ENCODE data around the gene ARL2BP.
"Not testable (repeated sequence)": the region's sequence is repeated elsewhere in the genome, so short reads cannot be mapped to it uniquely, and the experiment has no call there.

The ARL2BP gene

DNA sequence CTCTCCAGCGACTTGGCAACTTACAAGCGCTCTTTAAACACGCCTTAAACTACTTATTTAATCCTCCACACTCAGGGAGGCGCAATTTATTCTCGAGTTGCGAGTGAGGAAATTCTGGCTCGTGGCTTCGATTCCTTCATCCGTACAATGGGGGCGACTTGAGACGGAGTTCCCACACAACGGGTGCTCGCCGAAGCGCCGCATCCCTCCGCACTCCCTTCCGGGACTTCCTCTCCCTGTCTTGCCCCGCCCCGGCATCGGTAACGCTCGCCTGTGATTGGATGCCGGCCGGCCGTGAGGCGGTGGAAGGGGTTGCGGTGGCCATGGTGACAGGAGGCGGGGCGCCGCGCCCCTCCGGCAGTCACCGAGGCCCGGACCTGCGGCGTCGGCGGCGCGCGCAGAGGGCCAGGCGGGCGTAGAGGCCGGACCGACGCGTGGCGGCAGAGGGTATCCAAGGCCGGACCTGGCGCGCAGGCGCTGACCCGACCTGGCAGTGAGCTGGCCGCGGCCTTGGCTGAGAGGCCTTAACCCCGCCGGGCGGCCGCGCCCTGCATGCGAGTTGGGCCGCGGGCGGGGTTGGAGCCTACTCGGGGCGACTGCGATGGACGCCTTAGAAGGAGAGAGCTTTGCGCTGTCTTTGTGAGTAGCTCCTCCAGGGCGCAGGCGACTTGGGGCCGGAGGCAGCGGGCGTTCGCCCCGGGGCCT lies at the start of gene ARL2BP:
TSS of gene ARL2BP (plus strand) at position 493 of the 705 bp plus-strand sequence. CDS start at position 602, 109 bp downstream.
- peak; percentile 95 to 97 (median 95) for DNase-seq (ENCODE audit: low read depth in 3 of 3)

DNA sequence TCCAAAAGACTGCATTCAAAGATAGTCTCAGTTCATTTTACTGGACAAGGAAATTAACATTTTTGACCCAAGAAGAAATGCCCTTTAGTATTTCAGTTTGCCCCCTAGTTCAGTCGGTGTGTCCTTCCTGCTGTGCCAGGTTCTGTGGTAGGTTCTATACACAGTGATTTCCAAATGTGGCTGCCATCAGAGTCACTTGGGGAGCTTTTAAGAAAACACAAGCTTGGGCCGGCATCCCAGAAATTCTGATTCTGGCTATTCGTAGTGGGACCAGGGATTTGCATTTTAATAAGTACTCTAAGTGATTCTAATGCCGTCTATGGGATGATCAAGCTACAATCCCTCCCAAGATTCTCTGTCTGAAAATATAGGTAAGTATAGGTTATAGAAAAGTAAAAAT lies 48.8 kb upstream of the ARL2BP start:
- no peak for DNase-seq (ENCODE audit: low read depth in 3 of 3)

DNA sequence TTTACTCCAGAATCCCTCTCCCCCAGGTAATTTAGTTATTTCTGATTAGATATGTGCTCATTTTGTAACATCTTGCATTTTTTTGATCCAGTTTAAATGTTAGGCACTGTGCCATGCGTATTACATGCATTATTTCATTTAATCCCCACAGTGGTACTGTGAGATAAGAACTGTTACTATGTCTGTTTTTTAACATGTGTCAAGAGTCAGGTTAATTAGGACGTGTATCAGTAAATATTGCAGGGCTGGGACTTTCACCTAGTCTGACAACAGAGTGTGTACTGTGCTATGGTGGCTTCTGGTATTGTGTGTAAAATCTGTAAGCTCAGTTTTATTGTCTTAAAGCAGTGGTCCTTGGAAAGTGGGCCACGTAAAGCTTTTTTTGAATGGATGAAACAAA lies 48.3 kb upstream of the ARL2BP start:
- no peak for DNase-seq (ENCODE audit: low read depth in 3 of 3)

DNA sequence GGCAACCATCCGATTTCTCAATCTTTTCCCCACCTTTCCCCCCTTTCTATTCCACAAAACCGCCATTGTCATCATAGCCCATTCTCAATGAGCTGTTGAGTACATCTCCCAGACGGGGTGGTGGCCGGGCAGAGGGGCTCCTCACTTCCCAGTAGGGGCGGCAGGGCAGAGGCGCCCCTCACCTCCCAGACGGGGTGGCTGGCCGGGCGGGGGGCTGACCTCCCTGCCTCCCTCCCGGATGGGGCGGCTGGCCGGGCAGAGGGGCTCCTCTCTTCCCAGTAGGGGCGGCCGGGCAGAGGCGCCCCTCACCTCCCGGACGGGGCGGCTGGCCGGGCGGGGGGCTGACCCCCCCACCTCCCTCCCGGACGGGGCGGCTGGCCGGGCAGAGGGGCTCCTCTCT lies 44.7 kb upstream of the ARL2BP start:
- DNase-seq (ENCODE audit: low read depth in 3 of 3), result not testable (repeated sequence)

DNA sequence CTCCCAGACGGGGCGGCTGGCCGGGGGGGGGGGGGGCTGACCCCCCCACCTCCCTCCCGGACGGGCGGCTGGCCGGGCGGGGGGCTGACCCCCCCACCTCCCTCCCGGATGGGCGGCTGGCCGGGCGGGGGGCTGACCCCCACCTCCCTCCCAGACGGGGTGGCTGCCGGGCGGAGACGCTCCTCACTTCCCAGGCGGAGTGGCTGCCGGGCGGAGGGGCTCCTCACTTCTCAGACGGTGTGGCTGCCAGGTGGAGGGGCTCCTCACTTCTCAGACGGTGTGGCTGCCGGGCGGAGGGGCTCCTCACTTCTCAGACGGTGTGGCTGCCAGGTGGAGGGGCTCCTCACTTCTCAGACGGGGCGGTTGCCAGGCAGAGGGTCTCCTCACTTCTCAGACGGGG lies 44.1 kb upstream of the ARL2BP start:
- not testable (repeated sequence) for DNase-seq (ENCODE audit: low read depth in 3 of 3)

DNA sequence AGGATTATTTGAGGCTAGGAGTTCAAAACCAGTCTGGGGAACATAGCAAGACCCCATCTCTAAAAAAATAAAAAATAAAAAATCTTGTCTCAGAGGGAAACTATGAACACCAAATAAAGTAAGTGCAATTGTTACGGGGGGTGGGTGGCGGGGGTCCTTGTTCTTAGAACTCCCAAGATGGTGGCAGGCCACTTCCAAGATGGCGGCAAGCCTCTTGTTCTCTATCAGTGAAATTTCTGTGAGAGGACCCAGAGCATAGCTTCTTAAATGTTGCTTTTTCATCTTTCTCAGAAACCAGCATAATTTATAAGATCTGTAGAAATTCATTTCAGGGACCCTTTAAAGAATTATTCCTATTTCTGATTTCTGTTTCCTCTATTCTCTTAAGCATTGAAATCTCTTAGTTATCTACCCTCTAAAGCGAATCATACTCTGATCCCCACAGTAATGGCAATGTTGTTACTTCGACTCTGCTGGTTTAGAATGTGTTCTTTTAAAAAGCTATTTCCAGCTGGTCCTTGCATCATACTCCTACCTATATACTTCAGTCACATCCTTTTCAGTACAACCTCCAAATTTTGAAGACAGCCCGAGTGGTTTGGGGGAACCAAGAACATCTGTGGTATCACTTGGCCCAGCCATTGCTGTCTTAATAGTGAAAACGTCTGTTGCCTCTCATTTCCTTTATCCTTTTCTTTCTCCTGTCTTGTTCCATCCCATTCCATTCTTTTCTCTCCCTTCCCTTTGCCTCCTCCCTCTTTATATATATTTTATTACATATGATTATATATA lies 42.8 kb upstream of the ARL2BP start:
- DNase-seq (ENCODE audit: low read depth in 3 of 3), result no peak

DNA sequence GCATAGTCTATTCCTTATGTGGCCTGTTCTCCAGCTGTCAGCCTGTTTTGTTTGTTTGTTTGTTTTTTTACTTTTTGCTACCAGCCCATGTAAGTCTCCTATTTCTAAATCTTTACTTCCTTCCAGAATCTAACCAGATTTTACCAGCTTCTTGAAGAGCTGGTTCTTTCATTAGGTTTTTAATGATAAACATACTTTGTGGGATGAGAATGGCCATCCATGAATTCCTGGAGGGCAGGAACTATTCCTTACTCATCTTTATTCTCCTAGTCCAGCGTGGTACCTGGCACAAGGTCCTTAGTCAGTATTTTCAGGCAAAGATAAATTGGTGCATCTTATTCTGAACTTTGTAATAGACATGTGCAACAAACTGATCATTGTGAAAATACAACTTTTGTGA lies 41.6 kb upstream of the ARL2BP start:
- no peak for DNase-seq (ENCODE audit: low read depth in 3 of 3)

DNA sequence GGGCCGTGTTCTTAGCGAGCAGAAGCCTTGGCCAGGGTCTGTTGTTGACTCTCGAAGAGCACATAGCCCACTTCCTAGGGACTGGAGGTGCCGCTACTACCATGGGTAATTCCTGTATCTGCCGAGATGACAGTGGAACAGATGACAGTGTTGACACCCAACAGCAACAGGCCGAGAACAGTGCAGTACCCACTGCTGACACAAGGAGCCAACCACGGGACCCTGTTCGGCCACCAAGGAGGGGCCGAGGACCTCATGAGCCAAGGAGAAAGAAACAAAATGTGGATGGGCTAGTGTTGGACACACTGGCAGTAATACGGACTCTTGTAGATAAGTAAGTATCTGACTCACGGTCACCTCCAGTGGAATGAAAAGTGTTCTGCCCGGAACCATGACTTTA lies 40.4 kb upstream of the ARL2BP start:
- no peak for DNase-seq (ENCODE audit: low read depth in 3 of 3)

DNA sequence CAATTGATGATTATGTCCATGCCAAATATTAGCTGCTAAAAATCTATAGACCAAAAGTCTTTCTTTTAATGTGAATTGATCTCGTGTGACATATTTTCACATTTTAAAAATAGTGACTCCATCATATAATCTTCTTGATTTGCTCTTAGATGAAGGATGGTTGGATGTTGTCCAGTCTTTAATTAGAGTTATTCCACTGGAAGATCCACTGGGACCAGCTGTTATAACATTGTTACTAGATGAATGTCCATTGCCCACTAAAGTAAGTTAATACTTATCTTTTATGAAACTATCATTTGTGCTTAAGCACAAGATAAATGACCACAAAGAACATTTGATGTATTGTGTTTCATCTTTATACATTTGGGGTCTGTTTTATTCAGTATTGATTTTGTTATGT lies 36.1 kb upstream of the ARL2BP start:
- no peak for DNase-seq (ENCODE audit: low read depth in 3 of 3)

DNA sequence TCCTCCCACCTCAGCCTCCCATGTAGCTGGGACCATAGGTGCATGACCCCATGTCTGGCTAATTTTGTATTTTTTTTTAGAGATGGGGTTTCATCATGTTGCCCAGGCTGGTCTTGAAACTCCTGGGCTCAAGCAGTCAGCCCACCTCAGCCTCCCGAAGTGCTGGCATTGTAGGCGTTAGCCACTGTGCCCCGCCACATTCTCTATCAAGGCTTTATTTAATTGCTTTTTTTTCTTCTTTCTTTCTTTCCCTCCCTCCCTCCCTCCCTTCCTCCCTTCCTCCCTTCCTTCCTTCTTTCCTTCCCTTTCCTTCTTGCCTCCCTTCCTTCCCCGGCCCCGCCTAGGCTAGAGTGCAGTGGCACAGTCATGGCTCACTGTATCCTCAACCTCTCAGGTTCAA lies 35.3 kb upstream of the ARL2BP start:
- DNase-seq (ENCODE audit: low read depth in 3 of 3), result no peak

DNA sequence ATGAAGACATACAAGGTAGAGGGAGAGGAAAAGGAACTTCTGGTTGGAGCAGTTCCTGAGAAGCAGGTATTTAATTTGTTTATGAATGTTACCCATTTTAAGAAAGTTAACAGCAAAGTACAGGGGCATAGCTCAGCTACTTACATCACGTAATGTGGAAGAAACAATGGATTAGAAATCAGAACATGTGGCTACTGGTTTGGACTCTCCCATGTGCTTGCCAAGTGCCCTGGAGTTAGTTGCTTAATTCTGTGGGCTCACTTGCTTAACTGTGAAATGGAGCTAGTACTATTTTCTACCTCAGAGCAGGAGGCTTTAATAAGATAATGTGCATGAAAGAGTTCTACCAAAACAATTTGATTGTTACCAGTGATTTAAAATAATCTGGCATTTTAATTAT lies 31.6 kb upstream of the ARL2BP start:
- no peak for DNase-seq (ENCODE audit: low read depth in 3 of 3)

DNA sequence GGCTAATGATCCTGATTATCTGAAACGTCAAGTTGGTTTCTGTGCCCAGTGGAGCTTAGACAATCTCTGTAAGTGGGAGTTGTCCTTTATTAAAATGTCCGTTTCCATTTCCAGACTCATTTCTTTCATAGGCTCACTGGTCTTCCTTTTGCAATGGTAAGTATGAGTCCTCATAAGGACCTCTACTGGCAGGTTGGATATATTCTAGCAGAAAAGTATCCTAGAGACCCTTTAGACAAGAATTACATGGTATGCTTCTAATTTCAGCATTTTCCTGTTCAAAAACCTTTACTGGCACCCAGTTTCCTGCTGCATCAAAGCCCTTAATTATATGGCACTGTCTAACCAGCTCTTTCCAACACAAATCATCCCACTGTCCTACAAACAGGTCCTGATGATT lies 28.1 kb upstream of the ARL2BP start:
- no peak for DNase-seq (ENCODE audit: low read depth in 3 of 3)

DNA sequence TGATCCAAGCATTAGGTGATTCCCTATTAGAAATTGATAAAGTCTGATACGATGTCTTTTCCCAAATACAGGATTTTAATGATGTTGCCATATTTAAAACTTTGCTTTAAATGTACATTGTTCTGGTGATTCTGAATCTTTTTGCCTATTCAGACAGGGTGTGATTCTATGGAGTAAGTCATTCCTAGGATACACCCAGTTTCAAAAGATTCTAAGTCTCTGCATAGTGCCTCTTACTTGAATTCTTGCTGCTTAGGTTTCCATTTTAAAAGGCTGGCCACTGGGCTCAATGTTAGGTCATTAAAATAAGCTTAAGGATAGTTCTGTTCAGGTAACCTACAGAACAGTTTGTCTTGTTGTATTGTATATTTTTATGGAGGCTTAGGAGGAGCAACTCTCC lies 22.0 kb upstream of the ARL2BP start:
- no peak for DNase-seq (ENCODE audit: low read depth in 3 of 3)

DNA sequence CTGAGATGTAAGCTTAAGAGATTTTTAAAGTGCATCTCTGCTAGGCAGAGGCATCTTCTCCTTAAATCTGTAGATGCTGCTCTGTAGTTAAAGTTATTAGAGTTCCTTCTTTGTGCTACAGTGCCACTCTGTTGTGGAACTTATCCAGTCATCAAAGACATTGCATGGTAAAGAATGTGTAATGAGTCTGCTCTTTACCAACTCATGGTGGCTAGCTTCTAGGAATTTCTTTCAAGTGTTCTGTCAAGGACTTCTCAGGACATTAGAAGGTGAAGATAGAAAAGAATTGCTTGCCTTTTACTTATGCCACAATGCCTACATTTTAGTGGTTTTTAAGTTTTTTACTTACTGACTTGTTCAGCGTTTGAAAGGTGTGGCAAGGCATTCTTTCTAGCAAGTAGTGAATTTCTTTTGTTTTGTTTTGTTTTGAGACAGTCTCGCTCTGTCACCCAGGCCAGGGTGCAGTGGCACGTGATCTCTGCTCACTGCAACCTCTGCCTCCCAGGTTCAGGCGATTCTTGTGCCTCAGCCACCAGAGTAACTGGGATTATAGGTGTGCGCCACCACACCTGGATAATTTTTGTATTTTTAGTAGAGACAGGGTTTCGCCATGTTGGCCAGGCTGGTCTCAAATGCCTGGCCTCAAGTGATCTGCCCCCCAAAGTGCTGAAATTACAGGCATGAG lies 20.3 kb upstream of the ARL2BP start:
- DNase-seq (ENCODE audit: low read depth in 3 of 3), result no peak

DNA sequence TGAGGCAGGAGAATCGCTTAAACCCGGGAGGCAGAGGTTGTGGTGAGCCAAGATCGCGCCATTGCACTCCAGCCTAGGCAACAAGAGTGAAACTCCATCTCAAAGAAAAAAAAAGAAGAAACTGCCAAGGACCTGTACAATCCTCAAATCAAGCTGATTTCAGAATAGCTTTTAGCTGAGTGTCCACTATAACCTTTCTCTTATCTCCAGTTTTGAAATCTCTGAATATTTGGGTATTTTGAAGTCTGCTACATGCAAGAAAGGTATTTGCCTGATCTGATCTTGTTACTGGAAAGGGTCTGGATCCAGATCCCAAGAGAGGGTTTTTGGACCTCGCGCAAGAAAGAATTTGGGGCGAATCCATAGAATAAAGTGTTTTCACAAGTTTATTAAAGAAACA lies 19.1 kb upstream of the ARL2BP start:
- no peak for DNase-seq (ENCODE audit: low read depth in 3 of 3)

DNA sequence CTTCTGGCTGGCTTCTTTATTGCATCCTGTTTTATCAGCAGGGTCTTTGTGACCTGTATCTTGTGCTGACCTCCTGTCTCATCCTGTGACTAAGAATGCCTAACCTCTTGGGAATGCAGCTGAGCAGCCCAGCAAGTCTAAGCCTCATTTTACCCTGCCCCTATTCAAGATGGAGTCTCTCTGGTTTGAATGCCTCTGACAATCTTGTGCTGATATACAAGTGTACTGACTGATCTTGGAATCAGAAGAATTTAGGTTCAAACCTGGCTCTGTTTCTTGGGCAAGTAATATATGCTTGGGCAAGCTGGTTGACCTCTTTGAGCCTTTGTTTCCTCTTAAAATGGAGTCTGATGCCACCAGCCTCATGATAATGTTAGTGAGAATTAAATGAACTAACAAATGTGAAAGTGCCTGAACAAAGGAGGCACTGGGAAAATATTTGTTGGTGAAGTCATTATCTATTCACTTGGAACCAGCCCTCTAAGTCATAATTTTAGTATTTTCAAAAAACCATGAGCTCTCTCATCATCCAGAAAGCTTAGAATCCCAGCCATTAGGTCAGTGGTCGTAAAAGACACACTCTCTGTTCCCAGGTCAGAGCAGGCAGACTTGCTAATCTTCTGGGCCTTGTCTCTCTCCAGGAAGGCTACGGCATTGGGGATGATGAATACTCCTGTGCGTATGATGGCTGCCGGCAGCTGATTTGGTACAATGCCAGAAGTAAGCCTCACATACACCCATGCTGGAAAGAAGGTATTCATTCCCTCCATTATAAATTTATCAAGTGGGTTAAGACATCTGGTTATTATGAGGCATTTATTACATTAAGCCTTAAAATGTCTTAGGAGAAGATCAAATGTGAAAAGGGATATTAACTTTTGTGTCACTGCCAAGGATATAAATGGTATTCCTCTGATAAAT lies 18.1 kb upstream of the ARL2BP start:
- no peak for DNase-seq (ENCODE audit: low read depth in 3 of 3)

DNA sequence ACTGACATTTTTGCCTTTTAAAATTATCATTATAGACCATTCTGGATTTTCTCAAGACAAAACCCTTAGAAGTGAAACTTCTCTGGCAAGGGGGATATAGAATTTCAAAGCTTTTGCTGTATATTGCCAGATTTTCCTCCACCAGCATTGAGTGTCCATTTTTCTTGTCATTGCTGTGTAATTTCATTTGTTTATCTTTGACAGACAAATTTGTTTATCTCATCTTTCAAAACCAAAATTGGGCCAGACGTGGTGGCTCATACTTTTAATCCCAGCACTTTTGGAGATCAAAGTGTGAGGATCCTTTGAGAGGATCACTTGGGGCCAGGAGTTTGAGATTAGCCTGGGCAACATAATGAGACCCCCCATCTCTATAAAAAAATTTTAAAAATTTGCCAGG lies 16.0 kb upstream of the ARL2BP start:
- DNase-seq (ENCODE audit: low read depth in 3 of 3), result no peak

DNA sequence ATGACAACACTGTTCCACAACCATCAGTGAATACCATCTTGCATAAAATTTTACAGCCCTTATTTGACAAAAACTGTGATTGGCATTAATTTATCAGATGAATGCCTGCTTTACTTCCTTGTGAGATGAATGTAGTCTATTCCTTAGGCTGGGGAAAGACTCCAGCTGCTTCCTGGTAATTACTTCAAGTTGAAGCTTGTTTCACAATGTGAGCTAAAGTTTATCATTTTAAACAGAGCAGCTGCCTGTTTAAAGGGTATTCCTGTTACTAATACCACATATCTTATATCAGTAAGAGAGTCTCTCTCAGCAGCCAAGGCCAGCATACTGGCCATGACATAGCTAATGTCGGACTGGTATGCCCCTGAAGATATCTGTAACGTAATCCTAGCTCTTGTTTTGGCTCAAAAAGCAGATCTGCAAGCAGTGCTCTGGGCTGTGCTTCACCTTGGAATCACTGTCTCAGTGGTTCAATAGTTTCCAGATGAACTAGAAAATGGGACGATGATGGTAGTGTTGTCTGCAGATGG lies 13.2 kb upstream of the ARL2BP start:
- no peak for DNase-seq (ENCODE audit: low read depth in 3 of 3)

DNA sequence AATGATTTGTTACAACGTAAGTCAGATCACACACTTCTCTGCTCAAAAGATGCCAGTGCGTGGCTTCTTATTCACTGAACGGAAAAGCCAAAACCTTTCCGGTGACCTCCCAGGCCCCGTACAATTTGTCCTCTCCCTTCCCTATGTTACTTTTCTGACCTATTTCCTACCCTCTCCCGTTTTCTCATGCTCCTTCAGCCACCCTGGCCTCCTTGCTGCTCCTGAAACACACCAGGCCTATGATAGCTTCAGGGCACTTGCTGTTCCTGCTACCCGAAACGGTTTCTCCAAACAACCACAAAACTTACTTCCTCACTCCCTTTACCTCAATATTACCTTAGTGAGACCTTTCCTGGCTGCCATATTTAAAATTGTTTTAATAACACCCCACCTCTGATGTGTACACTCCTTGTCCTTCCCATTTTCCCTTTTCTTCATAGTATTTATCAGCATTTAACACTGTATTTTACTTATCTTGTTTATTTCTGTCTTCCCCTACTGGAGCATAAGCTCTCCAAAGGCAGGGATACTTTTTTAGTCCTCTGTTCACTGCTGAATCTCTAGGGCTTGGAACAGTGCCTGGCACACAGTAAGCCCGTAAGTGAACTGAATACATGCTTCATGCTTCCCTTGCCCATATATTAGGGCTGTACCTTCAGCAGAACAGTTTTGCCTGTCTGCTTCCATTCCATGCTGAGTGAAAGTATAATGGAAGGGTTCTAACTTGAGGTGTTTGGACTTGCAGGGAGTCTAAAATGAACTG lies 10.9 kb upstream of the ARL2BP start:
- DNase-seq (ENCODE audit: low read depth in 3 of 3), result no peak

DNA sequence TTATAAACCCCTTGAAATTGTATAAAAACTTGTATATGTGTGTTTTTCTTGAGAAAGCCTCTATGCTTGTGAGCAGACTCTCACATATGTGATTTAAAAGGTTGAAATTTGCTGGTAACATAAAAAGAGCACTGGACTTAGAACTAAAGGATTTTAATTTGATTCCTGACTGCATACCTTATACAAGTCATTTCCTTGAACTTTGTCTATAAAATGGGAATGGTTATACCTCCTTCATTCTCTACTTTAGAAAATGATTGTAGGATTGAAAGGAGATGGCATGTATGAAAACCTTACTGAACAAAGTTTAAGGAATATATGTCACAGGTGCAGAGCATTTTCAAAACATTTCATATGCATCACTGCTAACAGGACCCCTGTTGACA lies 10.4 kb upstream of the ARL2BP start:
- DNase-seq (ENCODE audit: low read depth in 3 of 3), result no peak
